HG02798 (cell line): ENCODE results near the gene C19orf18.
"Not testable (repeated sequence)": the region's sequence is repeated elsewhere in the genome, so short reads cannot be mapped to it uniquely, and the experiment has no call there.

Experiments used
- ATAC-seq: cut with Tn5 transposase; IDR thresholded peaks from one replicate; pipeline ENCODE4 v1.9.1; 2021; ENCODE audit warnings: mild to moderate bottlenecking; ENCODE audit not compliant: unreplicated experiment, poor library complexity

The C19orf18 gene

GRCh38 chr19:57974434-57974833, at the start of gene C19orf18:
Gene C19orf18, minus strand, starts transcription at chr19:57974534. Its CDS starts 102 bp downstream, at chr19:57974432.
- ATAC-seq: no peak

- no peak for ATAC-seq
These were observed 47.9 kb upstream of the C19orf18 start for GRCh38 chr19:58022283-58022660.

GRCh38 chr19:58021541-58022282, 47.4 kb upstream of the C19orf18 start:
- ATAC-seq: no peak

GRCh38 chr19:58020129-58020528, 45.8 kb upstream of the C19orf18 start:
- no peak for ATAC-seq

- ATAC-seq: no peak
These were observed 39.8 kb upstream of the C19orf18 start for GRCh38 chr19:58014141-58014540.

- no peak for ATAC-seq
These were observed 36.2 kb upstream of the C19orf18 start for GRCh38 chr19:58010507-58010906.

- ATAC-seq: no peak
These were observed 35.5 kb upstream of the C19orf18 start for GRCh38 chr19:58009666-58010301.

- no peak for ATAC-seq
These were observed 34.9 kb upstream of the C19orf18 start for GRCh38 chr19:58009301-58009665.

GRCh38 chr19:58008877-58009276, 34.5 kb upstream of the C19orf18 start:
- ATAC-seq: not testable (repeated sequence)

GRCh38 chr19:58007285-58007684, 33.0 kb upstream of the C19orf18 start:
- ATAC-seq: no peak

GRCh38 chr19:58003174-58003828, 29.0 kb upstream of the C19orf18 start:
- ATAC-seq: no peak

- peak; percentile 98 for ATAC-seq
These were observed 28.2 kb upstream of the C19orf18 start, which contains the start of gene ZNF606 for GRCh38 chr19:58002384-58003173. Gene ZNF606, minus strand, starts transcription at chr19:58002820. Its CDS starts 1,501 bp downstream, at chr19:58001319.

GRCh38 chr19:58001895-58002369, 27.6 kb upstream of the C19orf18 start:
- no peak for ATAC-seq

- no peak for ATAC-seq
These were observed 26.3 kb upstream of the C19orf18 start for GRCh38 chr19:58000677-58001076.

- ATAC-seq: no peak
These were observed 18.5 kb upstream of the C19orf18 start for GRCh38 chr19:57992841-57993240.

- ATAC-seq: no peak
These were observed 4.4 kb upstream of the C19orf18 start for GRCh38 chr19:57978586-57979289.

GRCh38 chr19:57964761-57965160, 9.6 kb downstream of the C19orf18 start:
- no peak for ATAC-seq

- no peak for ATAC-seq
These were observed 12.5 kb downstream of the C19orf18 start for GRCh38 chr19:57961785-57962184.

- ATAC-seq: no peak
These were observed 19.3 kb downstream of the C19orf18 start for GRCh38 chr19:57954996-57955395.

- ATAC-seq: no peak
These were observed 24.6 kb downstream of the C19orf18 start for GRCh38 chr19:57949702-57950101.
